AG04450 (cell line): Measurements from ENCODE around the gene SPRYD4. TPM values are rescaled to one million over a fixed set of nuclear protein-coding genes. Genes with fewer than 3 reads are reported as not detected.

Experiments used
- CTCF ChIA-PET: fragments of 300-600, 350-600 bp; formaldehyde crosslinking; extraction: SDS; loops from one replicate; lab custom pipeline; 2022; ENCODE audit warnings: antibody characterized with exemption, inconsistent platforms; lab: Charles Lee
- POLR2A ChIA-PET: fragments of 350-600 bp; formaldehyde crosslinking; extraction: SDS; loops from one replicate; lab custom pipeline; 2021; ENCODE audit warnings: antibody characterized with exemption, inconsistent platforms; lab: Yijun Ruan, JAX
- DNase-seq: peaks from one replicate; pipeline ENCODE4 v3.0.0-alpha.2; 2011; ENCODE audit warnings: low read depth, low spot score
- H3K27ac ChIP-seq: one replicate; pipeline ENCODE4 v1.5.1; 2012; ENCODE audit warnings: low read depth, low read length, control low read depth
- H3K27me3 ChIP-seq: one replicate; pipeline ENCODE4 v1.6.0; 2012; ENCODE audit warnings: low read length; ENCODE audit not compliant: control insufficient read depth, insufficient read depth
- H3K4me3 ChIP-seq: 2 replicates; pipeline ENCODE4 v1.5.1; 2011; ENCODE audit warnings: mild to moderate bottlenecking, low read depth, low read length, control low read depth
- H3K9me3 ChIP-seq: 2 replicates; pipeline ENCODE4 v1.5.1; 2012; ENCODE audit warnings: low read length; ENCODE audit not compliant: control insufficient read depth, insufficient read depth
- polyA plus RNA-seq: library from polyadenylated mRNA; depleted of rRNA; stranded (reverse); fragments of >200 nt; gene quantifications from 2 replicates; pipeline ENCODE4 v1.2.3, GENCODE V29; 2011
- TF ChIP-seq, protein P1 (sequence below): IDR thresholded peaks from 2 replicates; pipeline ENCODE4 v1.5.1; 2011; ENCODE audit warnings: low read depth, low read length, control low read depth, inconsistent platforms

The SPRYD4 gene
- polyA plus RNA-seq, 1 experiment: 2.0 TPM

DNA sequence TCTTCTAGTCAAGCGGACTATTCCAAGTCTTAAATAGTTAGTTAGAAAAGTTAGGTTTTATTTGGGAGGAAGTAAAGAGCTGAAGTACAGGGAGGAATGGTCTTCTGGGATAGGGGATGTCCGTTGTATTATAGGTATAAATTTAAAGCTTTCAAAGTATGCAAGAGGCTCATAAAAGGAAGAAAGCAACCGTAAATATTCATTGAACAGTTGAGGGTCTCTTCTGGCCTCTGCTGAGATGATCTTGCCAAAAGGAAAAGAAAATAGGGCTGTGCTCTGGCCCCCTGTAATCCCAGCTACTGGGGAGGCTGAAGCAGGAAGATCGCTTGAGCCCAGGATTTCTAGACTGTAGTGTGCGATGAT is 18.8 kb upstream of the SPRYD4 start:
- peak overlapping the region; percentile 83 for H3K4me3 ChIP-seq
- H3K27ac ChIP-seq: no peak overlapping the region
- ChIA-PET POLR2A (interaction anchor here (0.6 to 2.0 kb wide), 6 partner anchors 15 to 191 kb away, joined by 3 to 18 read pairs (median 5); partner anchors contain the start of genes ANKRD52, CNPY2, PAN2 and STAT2), CTCF (interaction anchor here (1.1 to 3.4 kb wide), 2 partner anchors 15 to 187 kb away, joined by 5 to 24 read pairs; no protein-coding TSS in a partner anchor)
- H3K27me3 ChIP-seq: peaks cover 14% of the 10 kb centered on the region
- no peak for DNase-seq
- TF ChIP-seq, protein P1, sequence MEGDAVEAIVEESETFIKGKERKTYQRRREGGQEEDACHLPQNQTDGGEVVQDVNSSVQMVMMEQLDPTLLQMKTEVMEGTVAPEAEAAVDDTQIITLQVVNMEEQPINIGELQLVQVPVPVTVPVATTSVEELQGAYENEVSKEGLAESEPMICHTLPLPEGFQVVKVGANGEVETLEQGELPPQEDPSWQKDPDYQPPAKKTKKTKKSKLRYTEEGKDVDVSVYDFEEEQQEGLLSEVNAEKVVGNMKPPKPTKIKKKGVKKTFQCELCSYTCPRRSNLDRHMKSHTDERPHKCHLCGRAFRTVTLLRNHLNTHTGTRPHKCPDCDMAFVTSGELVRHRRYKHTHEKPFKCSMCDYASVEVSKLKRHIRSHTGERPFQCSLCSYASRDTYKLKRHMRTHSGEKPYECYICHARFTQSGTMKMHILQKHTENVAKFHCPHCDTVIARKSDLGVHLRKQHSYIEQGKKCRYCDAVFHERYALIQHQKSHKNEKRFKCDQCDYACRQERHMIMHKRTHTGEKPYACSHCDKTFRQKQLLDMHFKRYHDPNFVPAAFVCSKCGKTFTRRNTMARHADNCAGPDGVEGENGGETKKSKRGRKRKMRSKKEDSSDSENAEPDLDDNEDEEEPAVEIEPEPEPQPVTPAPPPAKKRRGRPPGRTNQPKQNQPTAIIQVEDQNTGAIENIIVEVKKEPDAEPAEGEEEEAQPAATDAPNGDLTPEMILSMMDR: no peak
- no peaks in the 10 kb centered on the region for H3K9me3 ChIP-seq

DNA sequence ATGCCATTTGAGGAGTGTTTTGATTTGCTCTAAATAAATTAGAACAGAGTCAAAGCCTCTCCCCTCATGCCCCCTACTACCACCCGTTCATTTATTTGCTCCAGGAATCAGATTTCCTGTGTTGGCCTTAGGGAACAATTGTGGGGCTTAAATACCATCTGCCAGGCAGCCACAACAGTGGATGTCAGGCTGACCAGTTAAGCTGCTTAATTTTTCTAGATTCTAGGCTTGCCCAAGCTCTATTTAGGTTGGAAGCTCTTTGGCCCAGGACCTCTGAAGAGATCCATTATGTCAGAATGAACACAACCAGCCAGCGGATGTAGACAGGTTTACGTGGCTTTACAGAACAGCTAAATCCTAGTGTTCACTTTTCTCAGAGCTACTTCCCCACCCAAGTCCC is 18.1 kb upstream of the SPRYD4 start:
- no peak overlapping the region for H3K27ac ChIP-seq
- H3K27me3 ChIP-seq: peaks cover 20% of the 10 kb centered on the region
- DNase-seq: no peak
- no peaks in the 10 kb centered on the region for H3K9me3 ChIP-seq
- ChIA-PET POLR2A (interaction anchor here (1.0 to 2.0 kb wide), 3 partner anchors 91 to 134 kb away, joined by 5 to 18 read pairs (median 8); partner anchors contain the start of genes CNPY2, PAN2 and STAT2), CTCF (interaction anchor here (0.6 to 3.4 kb wide), 3 partner anchors 14 to 186 kb away, joined by 3 to 24 read pairs (median 4); no protein-coding TSS in a partner anchor)
- TF ChIP-seq, protein P1: no peak
- no peak overlapping the region for H3K4me3 ChIP-seq

DNA sequence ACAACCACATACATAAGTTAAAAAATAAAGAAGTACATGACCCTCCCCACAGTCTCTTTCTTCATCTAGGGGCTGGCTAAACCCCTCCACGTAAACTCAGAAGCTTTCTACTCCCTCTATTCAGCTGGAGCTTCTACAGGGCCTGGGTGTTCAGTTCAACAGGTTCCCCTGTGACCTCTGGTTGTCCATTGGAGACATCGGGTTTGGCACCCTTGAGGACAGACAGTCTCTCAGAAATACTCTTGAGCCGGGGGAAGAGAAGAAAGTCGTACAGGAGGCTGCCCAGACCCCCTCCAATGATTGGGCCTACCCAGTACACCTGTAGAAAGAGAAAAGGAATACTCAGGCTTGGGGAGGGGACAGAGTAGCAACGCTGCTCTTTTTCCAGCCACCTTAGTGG is 17.2 kb upstream of the SPRYD4 start:
- ChIA-PET CTCF (interaction anchor here (0.6 to 3.4 kb wide), 4 partner anchors 13 to 185 kb away, joined by 3 to 24 read pairs (median 4); no protein-coding TSS in a partner anchor), POLR2A (no interaction called here)
- Histone ChIP-seq H3K27ac (no peak overlapping the region), H3K4me3 (no peak overlapping the region), H3K9me3 (no peaks in the 10 kb centered on the region), H3K27me3 (peaks cover 20% of the 10 kb centered on the region)
- DNase-seq: no peak
- TF ChIP-seq, protein P1: no peak

DNA sequence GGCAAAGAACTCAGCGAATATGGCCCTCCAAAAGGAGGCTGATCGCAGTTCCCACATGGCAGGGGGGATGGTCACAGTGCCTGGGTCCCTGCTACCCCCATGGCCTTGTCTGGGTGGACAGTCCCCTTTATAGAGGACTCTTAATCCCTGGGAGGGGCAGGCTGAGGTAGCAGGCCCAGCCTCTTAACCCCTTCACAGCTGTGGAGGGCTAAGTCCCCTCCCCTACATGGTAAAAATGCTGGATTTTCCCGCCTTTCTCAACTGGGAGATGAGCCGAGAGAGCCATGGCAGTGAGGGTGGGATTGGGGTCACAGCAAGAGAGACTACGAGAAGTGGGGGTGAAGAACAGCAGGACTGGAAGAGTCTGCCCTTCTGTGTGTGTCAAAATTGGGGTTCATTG is 13.8 kb upstream of the SPRYD4 start, which contains the start of gene MIP:
TSS of gene MIP (minus strand) at position 101 of the 400 bp plus-strand sequence. CDS start at position 57, 44 bp downstream.
- no peak for DNase-seq
- Histone ChIP-seq H3K9me3 (no peaks in the 10 kb centered on the region), H3K27me3 (peaks cover 20% of the 10 kb centered on the region), H3K4me3 (no peak within 1 kb of the TSS), H3K27ac (no peak within 1 kb of the TSS)
- ChIA-PET POLR2A (no interaction called here), CTCF (interaction anchor here (3.6 kb wide), 1 partner anchor 10 kb away, joined by 14 read pairs; no protein-coding TSS in a partner anchor)
- TF ChIP-seq, protein P1: no peak

DNA sequence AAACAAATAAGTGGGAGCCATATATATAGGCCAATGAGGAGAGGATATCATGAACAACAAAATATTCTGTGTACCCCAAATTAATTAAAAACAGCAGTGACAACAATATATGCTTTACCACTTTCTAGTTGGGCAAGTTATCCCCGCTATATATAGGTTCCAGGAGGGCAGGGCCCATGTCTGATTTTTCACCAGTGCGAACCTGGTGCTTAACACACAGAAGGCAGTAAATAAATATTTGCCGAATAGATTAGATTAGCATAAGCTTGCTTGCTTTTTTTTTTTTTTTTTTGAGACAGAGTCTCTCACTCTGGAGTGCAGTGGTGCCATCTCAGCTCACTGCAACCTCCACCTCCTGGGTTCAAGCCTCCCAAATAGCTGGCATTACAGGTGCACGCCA is 10.6 kb upstream of the SPRYD4 start:
- no peak overlapping the region for H3K27ac ChIP-seq
- ChIA-PET POLR2A (interaction anchor here (0.6 kb wide), 1 partner anchor 237 kb away, joined by 3 read pairs; no protein-coding TSS in a partner anchor), CTCF (interaction anchor here (0.6 kb wide), 1 partner anchor 285 kb away, joined by 6 read pairs; no protein-coding TSS in a partner anchor)
- no peaks in the 10 kb centered on the region for H3K9me3 ChIP-seq
- peaks cover 20% of the 10 kb centered on the region for H3K27me3 ChIP-seq
- H3K4me3 ChIP-seq: no peak overlapping the region
- DNase-seq: no peak
- TF ChIP-seq, protein P1: no peak
